ENCODE measurements around the gene KLHDC8A.
"Not testable (repeated sequence)": the region's sequence is repeated elsewhere in the genome, so short reads cannot be mapped to it uniquely, and the experiment has no call there.

KLHDC8A gene

GRCh38 chr1:205370780-205371179, 14.1 kb upstream of the KLHDC8A start:
- Histone ChIP-seq H3K27me3 (ENCODE audit: insufficient read depth, low read length) (no peaks in the 10 kb centered on the region), H3K36me3 (ENCODE audit: insufficient read depth, low read length) (no peaks in the 10 kb centered on the region), H3K9me3 (ENCODE audit: insufficient read depth, low read depth, low read length) (no peaks in the 10 kb centered on the region), H3K4me1 (ENCODE audit: insufficient read depth, low read length) (peaks cover 42% of the 10 kb centered on the region), H3K4me3 (ENCODE audit: low read length) (no peak overlapping the region), H3K27ac (ENCODE audit: low read depth, low read length) (no peak overlapping the region), H3K9ac (ENCODE audit: low read depth, low read length) (no peak overlapping the region)

GRCh38 chr1:205369701-205370123, 13.0 kb upstream of the KLHDC8A start:
- Histone ChIP-seq H3K9ac (ENCODE audit: low read depth, low read length) (no peak overlapping the region), H3K36me3 (ENCODE audit: insufficient read depth, low read length) (no peaks in the 10 kb centered on the region), H3K27ac (ENCODE audit: low read depth, low read length) (no peak overlapping the region), H3K9me3 (ENCODE audit: insufficient read depth, low read depth, low read length) (no peaks in the 10 kb centered on the region), H3K4me3 (ENCODE audit: low read length) (no peak overlapping the region), H3K27me3 (ENCODE audit: insufficient read depth, low read length) (no peaks in the 10 kb centered on the region), H3K4me1 (ENCODE audit: insufficient read depth, low read length) (peaks cover 35% of the 10 kb centered on the region)
- 81% methylated on average over 3 of the region's 3 CpGs for WGBS

GRCh38 chr1:205368478-205368877, 11.8 kb upstream of the KLHDC8A start:
- Histone ChIP-seq H3K9me3 (ENCODE audit: insufficient read depth, low read depth, low read length) (no peaks in the 10 kb centered on the region), H3K4me1 (ENCODE audit: insufficient read depth, low read length) (peaks cover 23% of the 10 kb centered on the region), H3K27me3 (ENCODE audit: insufficient read depth, low read length) (no peaks in the 10 kb centered on the region), H3K9ac (ENCODE audit: low read depth, low read length) (no peak overlapping the region), H3K36me3 (ENCODE audit: insufficient read depth, low read length) (no peaks in the 10 kb centered on the region), H3K27ac (ENCODE audit: low read depth, low read length) (no peak overlapping the region), H3K4me3 (ENCODE audit: low read length) (no peak overlapping the region)
- WGBS, result 95% methylated on average over 6 of the region's 6 CpGs

- peaks cover 4% of the 10 kb centered on the region; the same call in 1 of the 2 replicates for H3K4me1 ChIP-seq (ENCODE audit: insufficient read depth, low read length)
- H3K4me3 ChIP-seq (ENCODE audit: low read length), result no peak overlapping the region
- H3K27me3 ChIP-seq (ENCODE audit: insufficient read depth, low read length), result no peaks in the 10 kb centered on the region
- no peaks in the 10 kb centered on the region for H3K36me3 ChIP-seq (ENCODE audit: insufficient read depth, low read length)
- H3K27ac ChIP-seq (ENCODE audit: low read depth, low read length), result no peak overlapping the region
- no peak overlapping the region for H3K9ac ChIP-seq (ENCODE audit: low read depth, low read length)
- 65% methylated on average over 8 of the region's 8 CpGs for WGBS
- H3K9me3 ChIP-seq (ENCODE audit: insufficient read depth, low read depth, low read length), result no peaks in the 10 kb centered on the region
Observed at GRCh38 chr1:205365945-205366463, 9.3 kb upstream of the KLHDC8A start.

GRCh38 chr1:205365086-205365485, 8.4 kb upstream of the KLHDC8A start:
- H3K27ac ChIP-seq (ENCODE audit: low read depth, low read length); H3K9me3 ChIP-seq (ENCODE audit: insufficient read depth, low read depth, low read length); H3K9ac ChIP-seq (ENCODE audit: low read depth, low read length); H3K27me3 ChIP-seq (ENCODE audit: insufficient read depth, low read length); H3K4me3 ChIP-seq (ENCODE audit: low read length); H3K4me1 ChIP-seq (ENCODE audit: insufficient read depth, low read length); H3K36me3 ChIP-seq (ENCODE audit: insufficient read depth, low read length): not testable (repeated sequence)
- 93% methylated on average over 5 of the region's 8 CpGs for WGBS

- peaks cover 29% of the 10 kb centered on the region for H3K4me1 ChIP-seq (ENCODE audit: insufficient read depth, low read length)
- no peaks in the 10 kb centered on the region for H3K36me3 ChIP-seq (ENCODE audit: insufficient read depth, low read length)
- 92% methylated on average over 4 of the region's 4 CpGs for WGBS
- no peak overlapping the region for H3K9ac ChIP-seq (ENCODE audit: low read depth, low read length)
- no peak overlapping the region for H3K4me3 ChIP-seq (ENCODE audit: low read length)
- no peak overlapping the region for H3K27ac ChIP-seq (ENCODE audit: low read depth, low read length)
- H3K27me3 ChIP-seq (ENCODE audit: insufficient read depth, low read length), result no peaks in the 10 kb centered on the region
- no peaks in the 10 kb centered on the region for H3K9me3 ChIP-seq (ENCODE audit: insufficient read depth, low read depth, low read length)
Observed at GRCh38 chr1:205360891-205361290, 4.2 kb upstream of the KLHDC8A start.

GRCh38 chr1:205359771-205360565, 3.2 kb upstream of the KLHDC8A start:
- no peaks in the 10 kb centered on the region for H3K27me3 ChIP-seq (ENCODE audit: insufficient read depth, low read length)
- H3K4me3 ChIP-seq (ENCODE audit: low read length), result no peak overlapping the region
- H3K9me3 ChIP-seq (ENCODE audit: insufficient read depth, low read depth, low read length), result no peaks in the 10 kb centered on the region
- no peak overlapping the region for H3K27ac ChIP-seq (ENCODE audit: low read depth, low read length)
- no peak overlapping the region for H3K9ac ChIP-seq (ENCODE audit: low read depth, low read length)
- H3K36me3 ChIP-seq (ENCODE audit: insufficient read depth, low read length), result no peaks in the 10 kb centered on the region
- 75% methylated on average over 11 of the region's 11 CpGs for WGBS
- peaks cover 39% of the 10 kb centered on the region for H3K4me1 ChIP-seq (ENCODE audit: insufficient read depth, low read length)

- Histone ChIP-seq H3K4me1 (ENCODE audit: insufficient read depth, low read length) (peaks cover 39% of the 10 kb centered on the region), H3K27ac (ENCODE audit: low read depth, low read length) (no peak overlapping the region), H3K4me3 (ENCODE audit: low read length) (no peak overlapping the region), H3K9me3 (ENCODE audit: insufficient read depth, low read depth, low read length) (no peaks in the 10 kb centered on the region), H3K36me3 (ENCODE audit: insufficient read depth, low read length) (no peaks in the 10 kb centered on the region), H3K27me3 (ENCODE audit: insufficient read depth, low read length) (no peaks in the 10 kb centered on the region), H3K9ac (ENCODE audit: low read depth, low read length) (no peak overlapping the region)
Observed at GRCh38 chr1:205358579-205358978, 1.9 kb upstream of the KLHDC8A start.

- H3K27me3 ChIP-seq (ENCODE audit: insufficient read depth, low read length), result no peaks in the 10 kb centered on the region
- no peak overlapping the region for H3K27ac ChIP-seq (ENCODE audit: low read depth, low read length)
- H3K9ac ChIP-seq (ENCODE audit: low read depth, low read length), result no peak overlapping the region
- H3K36me3 ChIP-seq (ENCODE audit: insufficient read depth, low read length), result no peaks in the 10 kb centered on the region
- no peak overlapping the region for H3K4me3 ChIP-seq (ENCODE audit: low read length)
- WGBS, result 91% methylated on average over 3 of the region's 3 CpGs
- H3K4me1 ChIP-seq (ENCODE audit: insufficient read depth, low read length), result peaks cover 43% of the 10 kb centered on the region
- no peaks in the 10 kb centered on the region for H3K9me3 ChIP-seq (ENCODE audit: insufficient read depth, low read depth, low read length)
Observed at GRCh38 chr1:205357567-205357966, 845 bp upstream of the KLHDC8A start.

- Histone ChIP-seq H3K9me3 (ENCODE audit: insufficient read depth, low read depth, low read length) (no peaks in the 10 kb centered on the region), H3K36me3 (ENCODE audit: insufficient read depth, low read length) (no peaks in the 10 kb centered on the region), H3K27me3 (ENCODE audit: insufficient read depth, low read length) (no peaks in the 10 kb centered on the region), H3K4me1 (ENCODE audit: insufficient read depth, low read length) (peaks cover 55% of the 10 kb centered on the region), H3K4me3 (ENCODE audit: low read length) (no peak overlapping the region), H3K9ac (ENCODE audit: low read depth, low read length) (no peak overlapping the region), H3K27ac (ENCODE audit: low read depth, low read length) (no peak overlapping the region)
- WGBS, result 78% methylated on average over 3 of the region's 3 CpGs
Observed at GRCh38 chr1:205355075-205355453, 1.7 kb downstream of the KLHDC8A start.

GRCh38 chr1:205354259-205355074, 2.3 kb downstream of the KLHDC8A start:
- H3K4me1 ChIP-seq (ENCODE audit: insufficient read depth, low read length), result peaks cover 58% of the 10 kb centered on the region
- no peaks in the 10 kb centered on the region for H3K27me3 ChIP-seq (ENCODE audit: insufficient read depth, low read length)
- WGBS, result 41% methylated on average over 5 of the region's 5 CpGs
- H3K9me3 ChIP-seq (ENCODE audit: insufficient read depth, low read depth, low read length), result no peaks in the 10 kb centered on the region
- no peak overlapping the region for H3K27ac ChIP-seq (ENCODE audit: low read depth, low read length)
- H3K36me3 ChIP-seq (ENCODE audit: insufficient read depth, low read length), result no peaks in the 10 kb centered on the region
- H3K4me3 ChIP-seq (ENCODE audit: low read length), result no peak overlapping the region
- no peak overlapping the region for H3K9ac ChIP-seq (ENCODE audit: low read depth, low read length)

All from HUES64 (cell line).